Ovary (tissue), 9 donors: ENCODE results near the gene TSHZ2. TPM values are rescaled to one million over a fixed set of nuclear protein-coding genes. Genes with fewer than 3 reads are reported as not detected.
"Not testable (repeated sequence)": the region's sequence is repeated elsewhere in the genome, so short reads cannot be mapped to it uniquely, and the experiment has no call there.

Experiments
- DNase-seq, 5 donors: peaks; one replicate each; pipeline ENCODE4 v3.0.0-alpha.2; 2019 to 2020
- H3K27ac ChIP-seq, 2 donors: fragments of 200-600 bp; one replicate each; pipeline versions ENCODE4 v1.5.1 to v1.8.0; 2019 to 2022
- H3K27me3 ChIP-seq: fragments of 200-600 bp; one replicate; pipeline ENCODE4 v1.8.0; 2022
- H3K36me3 ChIP-seq: fragments of 200-600 bp; sonication (generic); one replicate; pipeline ENCODE4 v1.5.1; 2019
- H3K4me1 ChIP-seq: one replicate; pipeline ENCODE4 v1.8.1; 2013; ENCODE audit warnings: mild to moderate bottlenecking, moderate library complexity; ENCODE audit not compliant: insufficient read depth
- H3K4me3 ChIP-seq: fragments of 200-600 bp; sonication (generic); one replicate; pipeline ENCODE4 v1.5.1; 2017
- H3K9me3 ChIP-seq, 2 donors: fragments of 200-600 bp in 1 of 2; sonication (generic) in 1 of 2; one replicate each; pipeline versions ENCODE4 v1.5.1 to v1.8.1; 2013 to 2019; ENCODE audit warnings: mild to moderate bottlenecking in 1 of 2, moderate library complexity in 1 of 2
- CTCF ChIP-seq, 3 donors: fragments of 450-650 bp in 2 of 3; fragments of 200-600 bp in 1 of 3; IDR thresholded peaks; one replicate each; pipeline versions ENCODE4 v1.5.1 to v1.8.0; 2016 to 2022; ENCODE audit warnings: antibody characterized with exemption in 3 of 3, mild to moderate bottlenecking in 1 of 3
- EP300 ChIP-seq: sonication (generic); formaldehyde crosslinking; IDR thresholded peaks from one replicate; pipeline ENCODE4 v1.6.1; 2017; ENCODE audit warnings: antibody characterized with exemption
- POLR2A ChIP-seq: fragments of 450-650 bp; IDR thresholded peaks from one replicate; pipeline ENCODE4 v1.6.1; 2017; ENCODE audit warnings: antibody characterized with exemption, mild to moderate bottlenecking, moderate library complexity
- WGBS, 3 donors: extraction: QIAGEN DNeasy Blood & Tissue Kit in 1 of 3; methylation state at CpG; one replicate each; pipeline versions ENCODE4 v1.1.5 to v1.1.7; 2013 to 2017; 5-methylcytosine and 5-hydroxymethylcytosine counted together
- intact Hi-C, 4 donors: fragments of 100-400 bp; cut with DNase I; formaldehyde crosslinking; loops; one replicate each; pipeline versions ENCODE4 v1.11.0 to v1.15.1; 2022 to 2023
- polyA plus RNA-seq, 2 donors: library from polyadenylated mRNA; stranded (reverse); fragments of 200-250 nt in 1 of 2; fragments of 350-450 nt in 1 of 2; fragmentation: Illumina TruSeq in 1 of 2; extraction: RNeasy Lipid Tissue Mini Kit (QIAGEN cat#74804) in 1 of 2; gene quantifications; one replicate each; pipeline ENCODE4 v1.2.3, GENCODE V29; 2013 to 2014
- total RNA-seq, 7 donors: library from RNA; depleted of rRNA in 2 of 7; stranded (reverse); fragments of >200 nt in 2 of 7; fragmentation: NEBNext Ultra II Directional in 3 of 7; extraction: Animal tissue kit (Norgen Biotek cat#: 25700) in 3 of 7; gene quantifications; one replicate each; pipeline versions ENCODE4 v1.1.0 to v1.2.4, GENCODE V29; 2016 to 2023
- donor health status: DM: no; HTN: no; CAD: no; lungs with moderate emphysema.
- donor health status: DM: no; HTN: no; CAD: no.
- donor health status: Bipolar disorder and iron deficiency.
- donor health status: DM: yes; HTN: yes; CAD: no.
- donor health status: DM: no; HTN: no; CAD: no.
- donor health status: DM: yes; HTN: yes; CAD: no.

TSHZ2 gene
- total and polyA plus RNA-seq, 9 donors = 18.2 to 113 (median 40.2) TPM

- H3K27ac ChIP-seq = no peak overlapping the region
- H3K4me1 ChIP-seq = no peaks in the 10 kb centered on the region
- intact Hi-C loops = no loop called here
- no peaks in the 10 kb centered on the region for H3K27me3 ChIP-seq
- no peaks in the 10 kb centered on the region for H3K36me3 ChIP-seq
- no peaks in the 10 kb centered on the region for H3K9me3 ChIP-seq
- TF ChIP-seq CTCF (IDR thresholded peaks at IDR 0.05) (no peak), POLR2A (no peak), EP300 (no peak)
- DNase-seq = no peak
- no peak overlapping the region for H3K4me3 ChIP-seq
- 90 to 93% (median 92%) methylated on average over 2 of the region's 2 CpGs for WGBS, 3 donors
Observed at GRCh38 chr20:53427951-53428350, 455.8 kb downstream of the TSHZ2 start.

- no peaks in the 10 kb centered on the region for H3K4me1 ChIP-seq
- no peaks in the 10 kb centered on the region for H3K36me3 ChIP-seq
- no peak for DNase-seq
- intact Hi-C loops = no loop called here
- 88 to 95% (median 90%) methylated on average over 3 of the region's 3 CpGs for WGBS, 3 donors
- no peak overlapping the region for H3K4me3 ChIP-seq
- H3K27ac ChIP-seq = no peak overlapping the region
- H3K9me3 ChIP-seq = no peaks in the 10 kb centered on the region
- H3K27me3 ChIP-seq = no peaks in the 10 kb centered on the region
- TF ChIP-seq POLR2A = no peak
- no peak for TF ChIP-seq EP300
- no peak for TF ChIP-seq CTCF (IDR thresholded peaks at IDR 0.05)
Observed at GRCh38 chr20:53428588-53428987, 456.4 kb downstream of the TSHZ2 start.

GRCh38 chr20:53428996-53429395 is 456.8 kb downstream of the TSHZ2 start:
- no peak overlapping the region for H3K4me3 ChIP-seq
- no peaks in the 10 kb centered on the region for H3K4me1 ChIP-seq
- WGBS, 3 donors = 52 to 68% (median 64%) methylated on average over 3 of the region's 3 CpGs
- H3K9me3 ChIP-seq = no peaks in the 10 kb centered on the region
- intact Hi-C loops = no loop called here
- no peaks in the 10 kb centered on the region for H3K27me3 ChIP-seq
- H3K36me3 ChIP-seq = no peaks in the 10 kb centered on the region
- H3K27ac ChIP-seq = no peak overlapping the region
- DNase-seq = no peak
- TF ChIP-seq EP300 (no peak), POLR2A (no peak), CTCF (IDR thresholded peaks at IDR 0.05) (no peak)

GRCh38 chr20:53434662-53435061 is 462.5 kb downstream of the TSHZ2 start:
- intact Hi-C loops = no loop called here
- no peak for TF ChIP-seq CTCF (IDR thresholded peaks at IDR 0.05)
- TF ChIP-seq EP300 = no peak
- no peak for TF ChIP-seq POLR2A
- Histone ChIP-seq H3K36me3 (no peaks in the 10 kb centered on the region), H3K27me3 (no peaks in the 10 kb centered on the region), H3K4me1 (peaks cover 7% of the 10 kb centered on the region), H3K9me3 (no peaks in the 10 kb centered on the region), H3K27ac (peak overlapping the region; percentile 1 to 50), H3K4me3 (no peak overlapping the region)
- WGBS, 3 donors = 16 to 29% (median 19%) methylated on average over 10 of the region's 10 CpGs
- DNase-seq = peak in 3 of 5 donors; percentile 23 to 62 (median 44)

- intact Hi-C loops, H3K27ac ChIP-seq, H3K36me3 ChIP-seq, H3K4me3 ChIP-seq, H3K9me3 ChIP-seq, H3K27me3 ChIP-seq, DNase-seq: not testable (repeated sequence)
- H3K4me1 ChIP-seq = peaks cover 13% of the 10 kb centered on the region
- 90 to 94% (median 92%) methylated on average over 4 of the region's 4 CpGs for WGBS, 3 donors
Observed at GRCh38 chr20:53436927-53437326, 464.8 kb downstream of the TSHZ2 start.
